SKM-1 (cell line): Measurements from ENCODE around the gene NTSR1.
A peak's percentile ranks its signal among the peaks of the same experiment; 100 is the strongest.

Experiments
- DNase-seq: peaks from one replicate; lab custom pipeline; 2025; ENCODE audit not compliant: unreplicated experiment; lab: John Stamatoyannopoulos, UW

NTSR1 gene

GRCh38 chr20:62768234-62768546 is 59.6 kb downstream of the NTSR1 start:
- DNase-seq, result no peak

DNA sequence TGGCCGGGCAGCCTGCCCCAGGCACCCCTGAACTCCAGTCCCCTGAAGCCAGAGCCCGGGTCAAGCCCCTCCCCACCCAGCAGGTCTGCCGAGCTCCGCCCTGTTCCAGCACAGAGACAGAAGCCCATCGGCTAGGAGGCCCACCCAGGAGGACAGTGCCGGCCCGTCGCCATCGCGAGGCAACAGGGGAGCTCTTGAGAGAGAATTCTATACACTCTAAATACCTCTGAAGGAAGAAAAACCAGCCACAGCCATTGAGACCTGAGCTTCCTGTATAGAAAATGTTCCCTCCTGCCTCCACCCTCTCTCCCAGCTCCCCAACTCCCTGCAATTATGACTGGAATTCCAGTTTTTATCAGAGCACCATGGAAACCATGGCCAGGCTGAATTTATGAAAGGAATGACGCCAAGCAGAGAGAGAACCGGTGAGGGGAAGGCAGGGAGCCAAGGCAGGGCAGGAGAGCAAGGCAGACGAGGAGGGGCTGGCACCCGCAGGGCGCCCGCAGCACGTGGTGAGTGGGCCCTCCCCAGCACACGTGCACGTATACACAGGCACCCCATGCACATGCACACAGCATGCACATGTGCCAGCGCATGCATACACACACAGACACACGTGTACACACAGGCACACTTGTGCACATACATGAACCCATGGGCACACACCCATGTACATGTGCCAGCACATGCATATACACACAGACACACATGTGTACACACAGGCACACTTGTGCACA is 60.1 kb downstream of the NTSR1 start:
- no peak for DNase-seq

DNA sequence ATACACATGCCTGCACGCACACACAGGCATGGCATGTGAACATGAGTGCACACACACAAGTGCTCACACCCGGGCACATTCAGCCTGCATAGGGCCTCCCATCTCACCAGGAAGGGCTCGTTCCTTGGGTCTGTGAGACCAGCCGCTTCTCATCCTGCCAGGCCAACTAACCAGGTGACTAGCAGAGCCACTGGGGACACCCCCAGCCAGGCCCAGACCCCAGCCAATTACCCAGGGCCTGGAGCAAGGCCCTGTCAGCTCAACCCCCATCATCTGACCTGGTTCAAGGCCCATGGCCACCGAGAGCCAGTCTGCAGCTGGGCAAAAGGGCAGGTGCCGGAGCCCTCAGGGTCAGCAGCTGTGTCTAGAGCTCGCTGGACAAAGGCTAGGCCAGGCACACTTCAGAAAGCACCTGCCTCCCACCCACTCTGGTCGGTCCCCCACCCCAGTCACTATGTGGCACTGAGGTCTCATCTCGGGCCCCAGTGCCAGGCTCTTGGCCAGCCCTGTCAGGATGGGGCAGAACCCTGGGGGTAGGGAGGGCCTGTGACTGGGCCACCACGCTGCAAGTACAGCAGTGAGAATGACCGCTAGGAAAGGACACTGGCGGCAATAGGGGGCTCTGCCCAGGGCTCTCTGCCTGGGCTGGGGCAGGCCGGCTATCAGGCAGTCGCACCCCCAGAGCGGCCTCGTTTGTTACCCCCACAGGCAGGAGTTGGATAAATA is 60.9 kb downstream of the NTSR1 start:
- DNase-seq, result no peak

DNA sequence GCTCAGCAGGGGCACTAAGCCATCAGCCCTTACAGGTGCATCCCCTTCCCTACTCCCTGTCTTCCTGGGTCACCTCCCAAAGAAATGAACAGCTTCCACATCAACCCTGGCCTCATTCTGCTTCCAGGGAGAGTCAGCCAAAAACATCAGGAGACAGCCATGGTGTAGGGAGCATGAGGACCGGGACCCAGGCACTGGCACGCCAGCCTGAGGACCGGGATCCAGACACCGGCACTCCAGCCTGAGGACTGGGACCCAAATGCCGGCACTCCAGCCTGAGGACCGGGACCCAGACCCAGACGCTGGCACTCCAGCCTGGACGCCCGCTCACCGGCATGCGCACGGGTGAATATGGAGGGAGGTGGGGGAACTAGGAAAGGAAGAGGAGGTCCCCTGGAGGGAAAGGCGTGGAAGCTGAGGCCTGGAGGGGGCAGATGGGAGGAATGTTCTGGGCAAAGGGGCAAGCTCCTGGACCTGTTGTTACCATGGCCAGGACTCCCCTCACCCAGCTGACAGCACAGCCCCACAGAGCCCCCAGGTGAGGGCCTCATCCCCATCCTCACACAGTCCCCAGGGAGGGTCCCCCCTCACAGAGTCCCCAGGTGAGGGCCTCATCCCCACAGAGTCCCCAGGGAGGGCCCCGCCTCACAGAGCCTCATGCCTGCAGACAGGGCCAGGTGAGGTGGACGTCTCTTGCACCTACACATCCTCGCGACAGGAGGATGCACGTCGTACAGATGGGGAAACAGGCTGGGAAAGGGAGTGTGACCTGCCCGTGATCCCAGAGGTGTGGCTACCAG is 61.7 kb downstream of the NTSR1 start:
- DNase-seq, result no peak

DNA sequence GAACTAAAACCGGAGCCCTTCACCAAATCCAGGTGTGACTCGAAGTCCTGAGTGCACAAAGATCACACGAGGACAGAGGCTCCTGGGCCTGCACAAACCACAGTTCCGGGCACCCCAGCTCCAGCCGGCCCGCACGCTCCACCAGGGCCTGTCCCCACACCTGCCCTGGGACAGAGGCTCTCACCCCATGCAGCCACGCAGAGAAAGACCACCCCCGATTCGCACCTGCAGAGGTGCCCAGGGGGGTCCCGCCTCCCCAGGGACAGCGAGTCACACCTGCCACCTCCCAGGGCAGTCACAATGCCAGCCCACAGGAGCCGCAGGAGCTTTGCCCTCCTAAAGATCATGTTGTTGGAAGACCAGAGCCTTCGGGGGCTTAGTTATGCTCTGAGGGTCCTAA is 62.3 kb downstream of the NTSR1 start:
- no peak for DNase-seq

GRCh38 chr20:62771396-62772102 is 62.9 kb downstream of the NTSR1 start:
- DNase-seq, result no peak

DNA sequence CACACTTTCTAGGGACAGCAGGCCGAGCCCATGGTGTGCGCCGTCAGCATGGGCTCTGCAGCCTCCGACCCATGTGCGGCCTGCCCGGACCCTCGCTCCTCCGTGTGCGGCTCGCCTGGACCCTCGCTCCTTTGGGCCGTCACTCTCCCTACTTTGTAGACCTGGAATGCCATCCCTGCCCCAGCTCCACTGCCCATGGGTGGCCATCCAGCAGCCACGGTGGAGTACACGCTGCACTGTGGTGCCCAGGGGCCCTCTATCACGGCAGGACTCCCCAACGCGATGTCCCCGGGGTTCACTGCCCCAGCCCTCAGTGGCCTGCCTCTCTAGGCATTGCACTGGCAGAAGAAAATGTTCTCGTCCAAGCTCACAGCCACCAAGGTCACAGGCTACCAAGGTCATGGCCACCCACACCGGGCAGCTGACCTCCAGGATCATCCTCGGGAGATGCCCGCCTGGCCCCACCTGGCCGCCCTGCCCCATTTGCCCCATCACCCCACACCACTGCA is 63.5 kb downstream of the NTSR1 start:
- DNase-seq, result no peak

DNA sequence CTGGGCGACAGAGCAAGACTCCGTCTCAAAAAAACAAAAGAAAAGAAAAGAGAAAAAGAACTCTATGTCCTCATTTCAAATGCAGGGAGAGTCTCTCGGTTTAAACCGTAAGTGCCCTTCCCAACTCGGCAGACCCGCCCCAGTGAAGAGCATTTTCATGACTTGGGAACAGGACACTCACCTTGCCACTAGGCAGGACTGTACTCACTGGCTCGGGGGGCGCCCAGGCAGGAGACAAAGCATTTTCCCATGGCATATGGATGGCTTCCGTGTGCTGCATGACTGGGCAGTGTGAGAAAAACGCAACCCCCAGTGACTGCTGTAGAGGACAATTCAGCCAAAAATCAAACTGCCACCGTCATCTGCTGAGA is 64.0 kb downstream of the NTSR1 start:
- DNase-seq, result no peak

DNA sequence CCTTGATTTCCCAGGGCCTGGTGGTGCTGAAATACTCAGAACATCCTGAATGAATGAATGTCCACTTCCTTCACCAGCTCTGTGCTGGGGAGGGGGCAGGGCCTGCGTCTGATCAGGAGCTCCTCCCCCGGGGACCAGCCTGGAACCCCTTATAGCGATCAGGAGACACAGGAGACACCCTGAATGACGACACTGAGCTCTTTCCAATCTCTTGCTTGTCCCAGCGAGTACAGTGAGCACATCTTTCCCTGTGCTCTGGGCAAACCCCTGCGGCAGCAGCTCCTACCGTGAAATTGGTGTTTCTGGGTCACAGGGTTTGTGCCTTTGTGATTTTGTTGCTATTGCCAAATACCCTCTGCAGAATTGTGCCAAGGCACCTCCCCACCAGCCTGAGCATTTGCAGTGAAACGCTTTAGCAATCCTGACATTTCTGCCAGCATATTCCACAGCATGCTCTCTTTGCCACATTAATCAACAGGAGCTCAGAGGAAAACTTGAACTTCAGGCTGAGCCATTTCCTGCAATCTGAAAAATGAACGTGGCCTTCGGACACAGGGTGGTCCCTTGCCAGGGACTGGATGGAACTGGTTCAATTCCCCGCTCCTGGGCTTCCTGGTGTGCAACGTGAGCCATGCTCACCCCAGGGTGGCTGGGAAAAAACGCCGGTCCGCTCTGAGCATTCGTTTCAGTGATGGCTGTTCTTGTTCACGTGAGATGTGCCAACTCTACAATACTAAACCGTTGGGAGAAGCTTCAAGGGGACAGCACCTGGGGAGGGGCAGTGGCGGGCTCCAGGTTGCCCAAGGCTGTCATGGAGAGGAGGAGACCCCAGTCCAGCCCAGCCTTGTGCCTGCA is 64.6 kb downstream of the NTSR1 start:
- no peak for DNase-seq

GRCh38 chr20:62773845-62774714 is 65.4 kb downstream of the NTSR1 start:
- DNase-seq, result no peak

DNA sequence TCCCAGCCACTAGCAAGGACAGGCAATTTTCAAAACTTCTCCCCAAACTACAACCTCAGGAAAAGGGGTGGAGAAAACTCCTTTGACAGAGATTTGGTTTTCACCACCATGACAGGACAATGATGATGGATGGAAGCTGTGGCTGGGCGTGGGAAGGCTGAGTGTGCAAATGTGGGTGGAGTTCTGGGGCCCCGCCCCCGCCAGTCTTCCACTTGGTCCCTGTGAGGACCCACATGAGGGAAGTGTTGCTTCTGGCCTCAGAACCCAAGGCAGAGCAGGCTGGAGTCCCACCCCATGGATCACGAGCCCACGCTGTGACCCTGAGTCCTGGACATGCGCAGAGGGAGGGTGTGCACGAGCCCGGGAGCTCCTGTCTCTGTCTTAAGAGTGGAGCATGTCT is 66.1 kb downstream of the NTSR1 start:
- DNase-seq, result no peak

DNA sequence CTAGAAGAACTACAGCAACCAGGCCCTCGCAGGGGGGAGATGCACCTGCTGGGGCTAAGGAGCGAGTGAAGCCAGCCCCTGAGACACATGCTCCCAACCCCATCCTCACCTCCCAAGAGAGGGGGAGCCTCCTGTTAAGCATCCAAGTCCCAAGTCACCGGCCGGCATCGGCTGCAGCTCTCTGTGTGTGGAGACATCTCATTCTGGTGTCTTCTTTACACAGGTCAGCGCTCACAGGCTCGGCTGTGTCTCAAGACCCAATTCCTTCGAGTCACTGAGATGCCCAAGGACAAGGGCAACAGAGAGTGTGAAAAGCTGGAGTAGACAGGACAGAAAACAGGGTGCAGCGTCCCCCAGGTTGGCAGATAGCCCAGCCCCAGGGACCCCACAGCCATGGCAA is 66.6 kb downstream of the NTSR1 start:
- DNase-seq, result no peak

DNA sequence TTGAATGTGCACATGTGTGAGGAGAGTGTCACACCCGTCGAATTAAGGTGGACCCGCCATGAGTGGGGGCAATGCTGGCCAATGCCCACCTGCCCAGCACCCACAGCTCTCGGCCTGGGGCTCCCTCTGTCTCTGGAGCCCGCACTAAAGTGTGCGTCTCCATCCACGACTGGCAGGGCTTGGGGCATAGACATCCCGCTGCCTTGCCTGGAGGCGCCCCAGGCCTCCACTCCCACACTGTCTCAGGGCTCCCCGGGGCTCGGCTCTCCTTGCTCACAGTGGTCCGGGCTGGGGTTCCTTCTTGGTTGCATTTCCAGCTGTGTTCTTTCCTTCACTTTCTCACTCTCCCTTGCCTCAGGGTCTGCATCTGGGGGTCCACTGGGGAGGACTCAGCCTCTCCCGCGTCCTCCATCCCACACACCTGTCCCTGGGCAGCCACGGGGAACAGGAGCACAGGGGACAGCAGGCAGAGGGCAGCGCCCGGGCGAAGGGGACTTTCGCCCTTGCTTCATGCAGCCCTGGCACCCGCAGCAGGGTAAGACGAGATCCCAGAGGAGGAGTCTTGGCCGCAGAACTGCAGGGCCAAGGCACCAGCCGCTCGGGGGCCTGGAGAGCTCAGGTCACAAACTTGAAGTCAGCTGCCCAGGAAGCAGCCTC is 67.5 kb downstream of the NTSR1 start:
- no peak for DNase-seq

DNA sequence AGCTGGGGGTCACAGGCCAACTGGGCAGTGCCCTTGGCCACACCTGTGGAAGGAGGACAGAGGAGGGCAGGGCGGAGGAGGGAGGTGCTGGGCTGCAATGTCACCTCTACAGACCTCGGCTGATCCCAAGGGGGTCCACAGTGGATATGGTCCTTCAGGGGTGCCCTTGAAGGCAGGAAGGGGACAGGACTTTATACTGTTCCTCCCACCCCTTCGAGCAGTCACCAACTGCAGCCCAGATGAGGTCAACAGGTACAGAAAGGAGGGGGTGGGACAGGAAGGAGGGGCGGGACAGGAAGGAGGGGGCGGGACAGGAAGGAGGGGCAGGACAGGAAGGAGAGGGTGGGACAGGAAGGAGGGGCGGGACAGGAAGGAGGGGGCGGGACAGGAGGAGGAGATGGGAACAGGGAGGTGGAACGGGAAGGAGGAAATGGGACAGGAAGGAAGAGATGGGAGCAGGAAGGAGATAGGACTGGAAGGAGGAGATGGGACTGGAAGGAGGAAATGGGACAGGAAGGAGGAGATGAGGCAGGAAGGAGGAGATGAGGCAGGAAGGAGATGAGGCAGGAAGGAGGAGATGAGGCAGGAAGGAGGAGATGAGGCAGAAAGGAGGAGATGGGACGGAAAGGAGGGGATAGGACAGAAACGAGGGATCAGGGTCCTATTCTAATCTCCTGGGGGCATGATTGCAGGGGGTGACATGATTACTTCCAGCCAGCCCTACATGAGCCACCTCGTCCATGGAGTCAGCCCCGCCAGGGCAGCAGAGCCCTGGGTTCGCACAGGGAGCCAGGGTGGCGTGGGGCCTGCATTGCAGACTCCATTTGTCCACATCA is 68.3 kb downstream of the NTSR1 start:
- DNase-seq, result peak; percentile 26

DNA sequence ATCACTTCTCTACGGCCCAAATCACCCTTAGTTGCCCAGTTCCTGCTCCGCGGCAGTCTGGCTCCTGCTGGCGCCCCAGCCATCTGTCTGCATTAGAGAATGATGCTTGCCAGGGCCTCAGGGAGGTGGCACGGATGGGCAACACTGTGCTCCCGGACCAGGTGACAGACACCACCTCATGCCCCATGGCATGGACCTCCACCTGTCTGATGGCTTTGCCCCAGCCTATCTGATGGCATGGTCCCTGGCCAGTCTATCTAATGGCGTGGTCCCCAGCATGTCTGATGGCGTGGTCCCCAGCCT is 68.8 kb downstream of the NTSR1 start:
- no peak for DNase-seq

DNA sequence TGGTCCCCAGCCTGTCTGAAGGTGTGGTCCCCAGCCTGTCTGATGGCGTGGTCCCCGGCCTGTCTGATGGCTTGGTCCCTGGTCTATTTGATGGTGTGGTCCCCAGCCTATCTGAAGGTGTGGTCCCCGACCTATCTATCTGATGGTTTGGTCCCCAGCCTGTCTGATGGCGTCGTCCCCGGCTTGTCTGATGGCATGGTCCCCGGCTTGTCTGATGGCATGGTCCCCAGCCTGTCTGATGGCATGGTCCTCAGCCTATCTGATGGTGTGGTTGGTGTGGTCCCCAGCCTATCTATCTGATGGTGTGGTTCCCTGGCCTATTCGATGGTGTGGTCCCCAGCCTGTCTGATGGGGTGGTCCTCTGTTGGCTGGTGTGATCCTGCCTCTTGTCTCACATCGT is 69.4 kb downstream of the NTSR1 start:
- DNase-seq, result no peak

- no peak for DNase-seq
Observed at GRCh38 chr20:62778601-62779416, 70.2 kb downstream of the NTSR1 start.

DNA sequence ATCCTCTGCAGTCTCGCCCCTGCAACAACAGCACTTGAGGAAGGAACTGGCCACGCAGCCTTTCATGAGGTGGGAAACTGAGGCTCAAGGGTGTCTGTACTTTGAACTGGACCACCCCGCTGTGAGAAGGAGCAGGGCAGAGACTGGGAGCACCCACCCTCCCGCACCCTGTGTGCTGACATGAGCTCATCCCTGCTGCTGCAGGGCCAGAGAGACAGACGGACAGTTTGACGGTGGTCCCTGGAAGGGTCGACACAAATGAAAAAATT is 70.7 kb downstream of the NTSR1 start:
- no peak for DNase-seq
